ENCODE data around the gene TFAP2E.
"Not testable (repeated sequence)": the region's sequence is repeated elsewhere in the genome, so short reads cannot be mapped to it uniquely, and the experiment has no call there.

Gene TFAP2E

DNA sequence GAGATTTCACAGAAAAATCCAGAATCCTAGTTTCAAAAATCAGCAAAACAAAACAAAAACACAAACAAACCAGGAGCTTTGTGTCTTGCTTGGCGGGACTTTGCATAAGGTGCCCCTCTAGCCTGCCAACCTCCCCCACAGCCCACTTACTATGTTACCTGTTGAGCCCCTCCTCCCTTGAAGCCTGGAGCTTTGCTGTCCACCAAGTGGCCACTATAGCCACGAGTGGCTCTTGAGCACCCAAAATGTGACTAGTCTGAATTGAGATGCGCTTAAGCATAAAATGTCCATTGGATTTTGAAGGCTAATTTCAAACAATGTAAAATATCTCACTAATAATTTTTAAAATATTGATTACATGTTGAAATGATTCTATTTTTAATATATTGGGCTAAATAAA, 12.2 kb downstream of the TFAP2E start:
- Histone ChIP-seq H3K4me3 (ENCODE audit: insufficient read depth, low read depth, low read length, poor library complexity, severe bottlenecking) (no peak overlapping the region), H3K27ac (ENCODE audit: insufficient read depth, low read length, poor library complexity, severe bottlenecking) (no peak overlapping the region), H3K4me1 (ENCODE audit: control insufficient read depth, insufficient read depth, low read length, poor library complexity, severe bottlenecking) (no peaks in the 10 kb centered on the region), H3K9me3 (ENCODE audit: control insufficient read depth, low read length) (no peaks in the 10 kb centered on the region), H3K36me3 (ENCODE audit: control insufficient read depth, insufficient read depth, low read length) (no peaks in the 10 kb centered on the region), H3K27me3 (replicated peaks; ENCODE audit: control insufficient read depth, insufficient read depth, low read length, poor library complexity, severe bottlenecking) (no peaks in the 10 kb centered on the region)
- DNase-seq = no peak

DNA sequence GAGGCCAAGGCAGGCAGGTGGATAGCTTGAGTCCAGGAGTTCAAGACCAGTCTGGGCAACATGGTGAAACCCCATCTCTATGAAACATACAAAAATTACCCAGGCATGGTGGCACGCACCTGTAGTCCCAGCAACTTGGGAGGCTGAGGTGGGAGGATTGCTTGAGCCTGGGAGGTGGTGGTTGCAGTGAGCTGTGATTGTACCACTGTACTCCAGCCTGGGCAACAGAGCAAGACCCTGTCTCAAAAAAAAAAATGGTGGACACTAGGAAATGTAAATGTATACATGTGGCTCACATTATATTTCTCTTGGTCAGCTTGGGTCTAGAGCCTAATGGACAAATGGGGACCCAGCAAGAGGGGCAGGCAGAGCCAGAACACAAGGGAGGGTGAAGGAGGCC, 12.7 kb downstream of the TFAP2E start:
- H3K9me3 ChIP-seq (ENCODE audit: control insufficient read depth, low read length); H3K36me3 ChIP-seq (ENCODE audit: control insufficient read depth, insufficient read depth, low read length); H3K4me3 ChIP-seq (ENCODE audit: insufficient read depth, low read depth, low read length, poor library complexity, severe bottlenecking); H3K4me1 ChIP-seq (ENCODE audit: control insufficient read depth, insufficient read depth, low read length, poor library complexity, severe bottlenecking); H3K27me3 ChIP-seq (replicated peaks; ENCODE audit: control insufficient read depth, insufficient read depth, low read length, poor library complexity, severe bottlenecking); H3K27ac ChIP-seq (ENCODE audit: insufficient read depth, low read length, poor library complexity, severe bottlenecking); DNase-seq: not testable (repeated sequence)

DNA sequence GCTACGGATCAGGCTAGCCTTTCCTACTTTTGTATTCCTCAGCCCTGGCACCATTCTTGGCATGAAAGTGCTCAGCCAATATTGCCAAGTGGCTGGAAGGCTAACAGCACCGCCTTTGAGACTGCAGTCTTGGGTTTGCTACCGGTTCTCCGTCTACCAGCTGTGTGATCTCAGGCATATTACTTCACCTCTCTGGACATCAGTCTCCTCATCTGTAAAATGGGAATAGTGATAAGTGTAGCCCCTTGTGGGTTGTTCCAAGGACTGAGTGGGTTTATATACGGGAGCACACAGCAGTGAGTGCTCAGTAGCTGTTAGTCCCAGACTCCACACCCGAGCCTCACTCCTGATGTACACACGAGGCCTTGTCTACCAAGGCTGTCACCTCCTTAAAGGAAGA, 13.7 kb downstream of the TFAP2E start:
- Histone ChIP-seq H3K4me1 (ENCODE audit: control insufficient read depth, insufficient read depth, low read length, poor library complexity, severe bottlenecking) (no peaks in the 10 kb centered on the region), H3K36me3 (ENCODE audit: control insufficient read depth, insufficient read depth, low read length) (no peaks in the 10 kb centered on the region), H3K9me3 (ENCODE audit: control insufficient read depth, low read length) (no peaks in the 10 kb centered on the region), H3K27me3 (replicated peaks; ENCODE audit: control insufficient read depth, insufficient read depth, low read length, poor library complexity, severe bottlenecking) (no peaks in the 10 kb centered on the region), H3K27ac (ENCODE audit: insufficient read depth, low read length, poor library complexity, severe bottlenecking) (no peak overlapping the region), H3K4me3 (ENCODE audit: insufficient read depth, low read depth, low read length, poor library complexity, severe bottlenecking) (no peak overlapping the region)
- no peak for DNase-seq

DNA sequence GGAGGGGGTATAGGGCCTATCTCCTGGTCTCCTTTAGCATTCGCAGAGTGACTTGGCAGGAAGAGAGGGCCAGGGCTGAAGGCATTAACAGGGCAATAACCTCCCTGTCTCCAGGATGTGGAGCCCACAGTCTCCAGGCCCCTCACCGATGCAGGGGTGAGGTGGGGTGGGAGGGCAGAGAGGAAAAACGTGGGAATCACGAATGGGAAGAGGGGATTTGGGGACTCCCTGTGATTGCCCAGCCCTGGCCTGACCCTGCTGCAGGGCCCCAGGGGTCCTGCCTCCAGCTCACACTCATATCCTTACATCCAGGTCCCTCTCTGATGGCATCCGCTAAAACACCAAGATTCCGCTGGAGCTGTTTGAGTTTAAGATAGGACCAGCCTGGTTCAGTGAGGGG, 14.6 kb downstream of the TFAP2E start:
- no peak overlapping the region for H3K4me3 ChIP-seq (ENCODE audit: insufficient read depth, low read depth, low read length, poor library complexity, severe bottlenecking)
- H3K4me1 ChIP-seq (ENCODE audit: control insufficient read depth, insufficient read depth, low read length, poor library complexity, severe bottlenecking) = no peaks in the 10 kb centered on the region
- H3K36me3 ChIP-seq (ENCODE audit: control insufficient read depth, insufficient read depth, low read length) = no peaks in the 10 kb centered on the region
- no peaks in the 10 kb centered on the region for H3K27me3 ChIP-seq (replicated peaks; ENCODE audit: control insufficient read depth, insufficient read depth, low read length, poor library complexity, severe bottlenecking)
- no peak overlapping the region for H3K27ac ChIP-seq (ENCODE audit: insufficient read depth, low read length, poor library complexity, severe bottlenecking)
- no peak for DNase-seq
- no peaks in the 10 kb centered on the region for H3K9me3 ChIP-seq (ENCODE audit: control insufficient read depth, low read length)

DNA sequence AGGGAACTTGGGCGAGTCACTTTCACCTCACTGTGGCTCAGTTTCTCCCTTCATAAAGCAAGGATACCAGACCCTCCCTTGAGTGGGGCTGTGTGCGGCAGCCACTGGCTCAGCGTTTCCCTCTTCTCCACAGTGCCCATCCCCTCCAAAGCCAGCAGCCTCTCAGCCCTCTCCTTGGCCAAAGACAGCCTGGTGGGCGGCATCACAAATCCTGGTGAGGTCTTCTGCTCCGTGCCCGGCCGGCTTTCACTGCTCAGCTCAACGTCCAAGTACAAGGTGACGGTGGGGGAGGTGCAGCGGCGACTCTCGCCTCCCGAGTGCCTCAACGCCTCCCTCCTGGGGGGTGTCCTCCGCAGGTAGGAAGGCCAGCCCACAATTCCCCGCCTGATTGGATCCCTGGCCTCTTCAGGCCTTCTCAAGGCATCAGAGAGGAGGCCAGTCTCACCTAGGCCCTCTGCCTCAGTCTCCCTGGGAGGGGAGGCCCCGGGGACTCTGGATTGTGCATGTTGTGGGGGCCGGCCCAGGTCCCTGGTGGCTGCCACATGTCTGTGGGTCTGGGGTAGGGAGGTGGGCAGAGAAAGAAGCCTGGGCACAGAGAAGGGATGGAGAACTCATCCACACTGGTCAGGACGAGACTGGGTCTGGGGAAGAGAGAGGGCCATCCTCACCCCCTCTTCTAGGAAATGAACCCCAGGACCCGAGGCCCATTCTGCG, 15.2 kb downstream of the TFAP2E start:
- Histone ChIP-seq H3K9me3 (ENCODE audit: control insufficient read depth, low read length) (no peaks in the 10 kb centered on the region), H3K27me3 (replicated peaks; ENCODE audit: control insufficient read depth, insufficient read depth, low read length, poor library complexity, severe bottlenecking) (no peaks in the 10 kb centered on the region), H3K27ac (ENCODE audit: insufficient read depth, low read length, poor library complexity, severe bottlenecking) (no peak overlapping the region), H3K36me3 (ENCODE audit: control insufficient read depth, insufficient read depth, low read length) (no peaks in the 10 kb centered on the region), H3K4me1 (ENCODE audit: control insufficient read depth, insufficient read depth, low read length, poor library complexity, severe bottlenecking) (no peaks in the 10 kb centered on the region), H3K4me3 (ENCODE audit: insufficient read depth, low read depth, low read length, poor library complexity, severe bottlenecking) (no peak overlapping the region)
- DNase-seq = no peak

DNA sequence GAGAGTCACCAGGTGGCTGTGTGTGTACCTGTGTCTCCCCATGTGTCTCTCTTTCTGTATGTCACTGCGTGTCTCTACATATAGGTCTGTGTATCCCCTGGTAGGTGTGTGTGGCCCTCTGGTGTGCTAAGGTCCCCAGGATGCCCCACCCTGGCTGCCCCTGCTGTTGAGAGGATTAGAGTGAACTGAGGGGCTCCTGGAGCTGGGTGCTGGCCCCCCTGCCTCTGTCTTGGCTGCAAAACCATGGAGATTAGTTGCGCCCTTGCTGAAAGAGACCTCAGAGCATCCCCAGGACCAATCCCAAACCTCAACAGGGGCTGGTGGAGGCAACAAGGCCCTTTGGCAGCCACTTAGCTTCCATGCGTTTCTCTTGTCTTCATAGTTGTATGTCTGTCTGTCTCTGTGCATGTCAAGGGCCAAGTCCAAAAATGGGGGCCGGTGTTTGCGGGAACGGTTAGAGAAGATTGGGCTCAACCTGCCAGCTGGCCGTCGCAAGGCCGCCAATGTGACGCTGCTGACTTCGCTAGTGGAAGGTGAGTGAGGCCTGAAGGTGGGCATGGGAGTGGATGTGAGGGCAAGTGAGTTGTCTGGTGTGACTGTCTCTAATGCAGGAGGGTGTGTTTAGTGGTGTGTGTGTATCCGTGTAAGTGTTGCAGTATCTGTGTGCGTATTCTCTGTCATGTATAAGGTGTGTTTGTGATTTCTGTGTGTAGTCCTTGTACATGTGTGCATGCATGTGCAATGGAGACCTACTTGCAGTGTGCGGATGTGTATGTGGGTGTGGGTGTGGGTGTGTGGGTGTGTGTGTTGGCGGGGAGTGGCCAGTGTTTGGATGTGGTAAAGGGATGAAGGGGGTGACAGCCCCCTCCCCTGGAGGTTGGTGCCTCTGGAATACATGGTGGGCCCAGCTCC, 16.7 kb downstream of the TFAP2E start:
- Histone ChIP-seq H3K27me3 (replicated peaks; ENCODE audit: control insufficient read depth, insufficient read depth, low read length, poor library complexity, severe bottlenecking) (no peaks in the 10 kb centered on the region), H3K4me3 (ENCODE audit: insufficient read depth, low read depth, low read length, poor library complexity, severe bottlenecking) (no peak overlapping the region), H3K4me1 (ENCODE audit: control insufficient read depth, insufficient read depth, low read length, poor library complexity, severe bottlenecking) (no peaks in the 10 kb centered on the region), H3K9me3 (ENCODE audit: control insufficient read depth, low read length) (no peaks in the 10 kb centered on the region), H3K36me3 (ENCODE audit: control insufficient read depth, insufficient read depth, low read length) (no peaks in the 10 kb centered on the region), H3K27ac (ENCODE audit: insufficient read depth, low read length, poor library complexity, severe bottlenecking) (no peak overlapping the region)
- no peak for DNase-seq

DNA sequence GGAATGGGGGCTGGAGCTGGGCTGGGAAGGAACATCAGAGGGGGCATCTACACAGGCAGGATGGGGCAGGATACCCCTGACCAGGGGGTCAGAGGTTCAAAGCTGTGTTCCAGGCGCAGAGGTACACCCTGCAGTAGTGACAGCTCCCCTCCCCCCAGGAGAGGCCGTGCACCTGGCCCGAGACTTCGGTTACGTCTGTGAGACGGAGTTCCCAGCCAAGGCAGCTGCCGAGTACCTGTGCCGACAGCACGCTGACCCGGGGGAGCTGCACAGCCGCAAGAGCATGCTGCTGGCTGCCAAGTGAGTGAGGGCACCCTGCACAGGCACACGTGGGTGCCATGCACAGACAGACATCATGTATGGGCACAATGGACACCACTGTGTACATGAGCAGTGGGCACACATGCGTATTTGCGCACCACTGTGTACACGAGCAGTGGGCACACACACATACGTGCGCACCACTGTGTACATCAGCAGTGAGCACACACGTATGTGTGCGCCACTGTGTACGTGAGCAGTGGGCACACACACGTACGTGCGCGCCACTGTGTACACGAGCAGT, 17.4 kb downstream of the TFAP2E start:
- DNase-seq = no peak
- Histone ChIP-seq H3K4me3 (ENCODE audit: insufficient read depth, low read depth, low read length, poor library complexity, severe bottlenecking) (no peak overlapping the region), H3K4me1 (ENCODE audit: control insufficient read depth, insufficient read depth, low read length, poor library complexity, severe bottlenecking) (no peaks in the 10 kb centered on the region), H3K27ac (ENCODE audit: insufficient read depth, low read length, poor library complexity, severe bottlenecking) (no peak overlapping the region), H3K36me3 (ENCODE audit: control insufficient read depth, insufficient read depth, low read length) (no peaks in the 10 kb centered on the region), H3K27me3 (replicated peaks; ENCODE audit: control insufficient read depth, insufficient read depth, low read length, poor library complexity, severe bottlenecking) (no peaks in the 10 kb centered on the region), H3K9me3 (ENCODE audit: control insufficient read depth, low read length) (no peaks in the 10 kb centered on the region)

DNA sequence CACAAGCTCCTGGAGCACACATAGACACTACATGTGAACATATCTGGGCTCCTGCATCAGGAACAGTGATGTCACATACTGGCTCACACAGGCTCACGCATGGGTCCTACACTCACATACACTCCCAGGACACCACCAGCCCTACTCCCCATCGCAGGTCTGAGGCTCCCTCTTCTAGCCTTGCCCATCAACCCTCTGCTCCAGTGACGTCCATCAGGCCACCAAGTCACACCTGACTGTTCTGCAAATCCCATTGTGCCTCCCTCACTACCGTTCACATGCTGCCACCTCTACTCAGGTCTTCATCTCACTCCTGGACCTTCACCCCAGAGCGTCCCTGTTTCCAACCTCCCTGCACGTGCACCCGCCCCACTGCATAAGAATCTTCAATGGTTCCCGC, 18.1 kb downstream of the TFAP2E start:
- Histone ChIP-seq H3K4me3 (ENCODE audit: insufficient read depth, low read depth, low read length, poor library complexity, severe bottlenecking) (no peak overlapping the region), H3K27ac (ENCODE audit: insufficient read depth, low read length, poor library complexity, severe bottlenecking) (no peak overlapping the region), H3K4me1 (ENCODE audit: control insufficient read depth, insufficient read depth, low read length, poor library complexity, severe bottlenecking) (no peaks in the 10 kb centered on the region), H3K36me3 (ENCODE audit: control insufficient read depth, insufficient read depth, low read length) (no peaks in the 10 kb centered on the region), H3K27me3 (replicated peaks; ENCODE audit: control insufficient read depth, insufficient read depth, low read length, poor library complexity, severe bottlenecking) (no peaks in the 10 kb centered on the region), H3K9me3 (ENCODE audit: control insufficient read depth, low read length) (no peaks in the 10 kb centered on the region)
- no peak for DNase-seq

DNA sequence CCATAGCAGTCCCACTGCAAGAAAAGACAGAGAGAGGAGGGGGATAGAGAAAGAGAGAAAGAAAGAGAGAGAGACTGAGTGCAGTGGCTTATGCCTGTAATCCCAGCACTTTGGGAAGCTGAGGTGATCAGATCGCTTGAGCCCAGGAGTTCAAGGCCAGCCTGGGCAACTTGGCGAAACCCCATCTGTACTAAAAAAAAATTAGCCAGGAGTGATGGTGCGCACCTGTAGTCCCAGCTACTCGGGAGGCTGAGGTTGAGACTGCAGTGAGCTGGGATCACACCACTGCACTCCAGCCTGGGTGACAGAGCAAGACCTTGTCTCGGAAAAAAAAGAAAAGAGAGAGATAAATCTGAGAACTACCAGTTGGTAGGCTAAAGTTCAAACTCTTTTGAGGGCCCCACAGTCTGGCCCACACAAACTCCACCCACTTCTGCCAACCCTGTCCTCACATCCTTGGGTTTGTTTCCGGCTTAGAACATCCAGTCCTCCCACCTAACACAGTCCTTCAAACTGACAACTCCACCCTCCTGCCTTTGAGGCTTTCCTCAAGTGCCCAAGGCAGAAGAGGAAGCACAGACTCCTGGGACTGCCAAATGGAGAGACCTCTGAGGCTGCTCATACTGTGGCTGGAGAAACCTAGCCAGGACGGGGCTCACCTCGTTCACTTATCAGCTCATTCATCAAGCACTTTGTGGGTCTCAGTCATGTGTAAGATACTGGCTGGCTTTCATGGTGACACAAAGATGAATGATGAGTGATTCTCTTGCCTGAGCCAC, 20.1 kb downstream of the TFAP2E start:
- H3K4me1 ChIP-seq (ENCODE audit: control insufficient read depth, insufficient read depth, low read length, poor library complexity, severe bottlenecking) = no peaks in the 10 kb centered on the region
- no peaks in the 10 kb centered on the region for H3K27me3 ChIP-seq (replicated peaks; ENCODE audit: control insufficient read depth, insufficient read depth, low read length, poor library complexity, severe bottlenecking)
- no peaks in the 10 kb centered on the region for H3K36me3 ChIP-seq (ENCODE audit: control insufficient read depth, insufficient read depth, low read length)
- no peak overlapping the region for H3K27ac ChIP-seq (ENCODE audit: insufficient read depth, low read length, poor library complexity, severe bottlenecking)
- H3K9me3 ChIP-seq (ENCODE audit: control insufficient read depth, low read length) = no peaks in the 10 kb centered on the region
- no peak overlapping the region for H3K4me3 ChIP-seq (ENCODE audit: insufficient read depth, low read depth, low read length, poor library complexity, severe bottlenecking)
- DNase-seq = no peak

Measured in effector memory CD4-positive, alpha-beta T cell (primary cell).